ENCODE measurements around the gene TRIM44.

TRIM44 gene

DNA sequence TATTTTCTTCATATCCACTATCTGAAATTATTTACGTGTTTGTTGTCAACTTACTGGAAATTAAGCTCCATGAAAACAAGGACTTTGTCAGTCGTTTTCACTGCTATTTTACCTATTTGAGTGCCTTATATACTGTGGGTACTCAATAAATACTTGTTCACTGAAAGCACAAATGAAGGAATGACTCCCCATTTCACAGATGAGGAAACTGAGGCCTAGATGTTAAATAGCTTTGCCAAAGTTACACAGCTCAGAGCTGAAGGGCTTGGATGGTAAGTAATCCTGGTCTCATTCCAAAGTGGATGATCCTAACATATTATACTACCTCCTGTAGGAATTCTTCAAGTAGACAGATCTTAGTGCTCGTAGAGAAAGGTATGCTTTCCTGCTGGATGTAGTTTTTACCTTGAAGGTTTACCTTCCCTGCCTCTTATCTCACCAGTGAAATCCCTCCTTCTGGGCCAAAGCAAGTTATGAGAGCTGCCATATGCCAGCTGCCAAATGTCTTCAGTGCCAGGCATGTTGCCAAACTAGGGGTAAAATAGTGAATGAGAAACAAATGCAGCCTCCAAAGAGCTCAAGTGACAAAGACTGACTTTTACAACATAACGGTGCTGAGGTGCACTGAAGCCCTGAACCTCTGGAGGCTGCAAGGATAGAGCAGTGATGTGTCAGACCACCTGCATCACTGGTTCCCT lies 129.7 kb downstream of the TRIM44 start:
- DNase-seq (ENCODE audit: low read depth): no peak
- H3K4me3 ChIP-seq (ENCODE audit: control insufficient read depth, low read depth, low read length): no peak overlapping the region
- TF ChIP-seq, protein P1, sequence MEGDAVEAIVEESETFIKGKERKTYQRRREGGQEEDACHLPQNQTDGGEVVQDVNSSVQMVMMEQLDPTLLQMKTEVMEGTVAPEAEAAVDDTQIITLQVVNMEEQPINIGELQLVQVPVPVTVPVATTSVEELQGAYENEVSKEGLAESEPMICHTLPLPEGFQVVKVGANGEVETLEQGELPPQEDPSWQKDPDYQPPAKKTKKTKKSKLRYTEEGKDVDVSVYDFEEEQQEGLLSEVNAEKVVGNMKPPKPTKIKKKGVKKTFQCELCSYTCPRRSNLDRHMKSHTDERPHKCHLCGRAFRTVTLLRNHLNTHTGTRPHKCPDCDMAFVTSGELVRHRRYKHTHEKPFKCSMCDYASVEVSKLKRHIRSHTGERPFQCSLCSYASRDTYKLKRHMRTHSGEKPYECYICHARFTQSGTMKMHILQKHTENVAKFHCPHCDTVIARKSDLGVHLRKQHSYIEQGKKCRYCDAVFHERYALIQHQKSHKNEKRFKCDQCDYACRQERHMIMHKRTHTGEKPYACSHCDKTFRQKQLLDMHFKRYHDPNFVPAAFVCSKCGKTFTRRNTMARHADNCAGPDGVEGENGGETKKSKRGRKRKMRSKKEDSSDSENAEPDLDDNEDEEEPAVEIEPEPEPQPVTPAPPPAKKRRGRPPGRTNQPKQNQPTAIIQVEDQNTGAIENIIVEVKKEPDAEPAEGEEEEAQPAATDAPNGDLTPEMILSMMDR (conservative IDR thresholded peaks at IDR 0.05; ENCODE audit: control insufficient read depth, insufficient read depth, low read depth, low read length): no peak

DNA sequence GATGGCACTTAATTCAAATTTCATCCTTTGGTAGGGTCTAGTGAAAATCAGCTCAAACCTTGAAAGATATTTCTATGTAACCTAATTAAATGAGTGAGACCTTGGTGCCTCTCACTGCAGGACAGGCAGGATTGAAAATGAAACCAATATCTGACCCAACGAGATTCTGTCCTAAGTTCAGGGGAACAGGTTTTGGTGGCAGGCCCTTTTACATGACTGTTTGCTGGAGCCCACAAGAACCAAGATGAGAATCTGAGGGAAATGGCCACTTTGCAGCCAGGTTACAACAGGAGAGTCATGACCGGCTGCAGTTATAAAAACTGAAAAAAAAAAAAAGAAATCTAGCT lies 130.2 kb downstream of the TRIM44 start:
- no peak overlapping the region for H3K4me3 ChIP-seq (ENCODE audit: control insufficient read depth, low read depth, low read length)
- DNase-seq (ENCODE audit: low read depth): no peak
- TF ChIP-seq, protein P1 (conservative IDR thresholded peaks at IDR 0.05; ENCODE audit: control insufficient read depth, insufficient read depth, low read depth, low read length): no peak

DNA sequence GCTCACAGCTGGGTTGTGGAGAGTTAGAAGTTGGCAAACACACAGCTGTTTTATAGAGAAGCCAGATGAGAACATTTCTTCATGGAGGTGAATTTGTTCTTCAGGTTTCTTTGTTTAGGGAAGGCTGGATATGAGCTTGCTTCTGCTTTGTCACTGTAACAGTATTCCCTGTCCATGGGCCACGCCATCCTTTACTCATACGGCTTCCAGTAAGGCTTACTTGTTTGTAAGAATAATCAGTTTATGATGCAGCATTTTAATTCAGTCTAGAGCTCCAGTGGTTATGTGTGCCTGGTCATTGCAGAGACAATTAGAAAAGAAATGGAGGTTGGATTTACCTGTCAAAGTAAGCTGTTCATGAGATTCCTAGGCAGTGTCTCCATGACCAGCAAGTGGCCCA lies 131.8 kb downstream of the TRIM44 start:
- no peak overlapping the region for H3K4me3 ChIP-seq (ENCODE audit: control insufficient read depth, low read depth, low read length)
- no peak for DNase-seq (ENCODE audit: low read depth)
- TF ChIP-seq, protein P1 (conservative IDR thresholded peaks at IDR 0.05; ENCODE audit: control insufficient read depth, insufficient read depth, low read depth, low read length): no peak

DNA sequence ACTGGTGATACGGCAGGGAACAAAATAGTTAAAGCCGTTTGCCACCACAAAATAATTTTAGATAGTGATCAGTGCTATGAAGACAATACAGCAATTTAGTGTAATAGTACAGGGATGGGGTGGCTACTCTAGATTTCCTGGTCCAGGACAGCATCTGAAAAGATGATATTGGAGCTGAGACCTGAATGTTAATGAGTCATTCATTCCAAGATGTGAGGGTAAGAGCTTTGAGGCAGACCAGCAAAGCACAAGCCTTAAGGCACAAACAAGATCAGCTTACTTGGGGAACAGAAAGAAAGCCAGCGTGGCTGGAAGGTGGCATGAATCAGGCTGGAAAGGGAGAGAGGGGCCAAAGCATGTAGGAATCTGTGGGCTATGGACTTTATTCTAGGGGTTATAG lies 132.3 kb downstream of the TRIM44 start:
- TF ChIP-seq, protein P1 (conservative IDR thresholded peaks at IDR 0.05; ENCODE audit: control insufficient read depth, insufficient read depth, low read depth, low read length): no peak
- no peak overlapping the region for H3K4me3 ChIP-seq (ENCODE audit: control insufficient read depth, low read depth, low read length)
- DNase-seq (ENCODE audit: low read depth): peak; percentile 62

DNA sequence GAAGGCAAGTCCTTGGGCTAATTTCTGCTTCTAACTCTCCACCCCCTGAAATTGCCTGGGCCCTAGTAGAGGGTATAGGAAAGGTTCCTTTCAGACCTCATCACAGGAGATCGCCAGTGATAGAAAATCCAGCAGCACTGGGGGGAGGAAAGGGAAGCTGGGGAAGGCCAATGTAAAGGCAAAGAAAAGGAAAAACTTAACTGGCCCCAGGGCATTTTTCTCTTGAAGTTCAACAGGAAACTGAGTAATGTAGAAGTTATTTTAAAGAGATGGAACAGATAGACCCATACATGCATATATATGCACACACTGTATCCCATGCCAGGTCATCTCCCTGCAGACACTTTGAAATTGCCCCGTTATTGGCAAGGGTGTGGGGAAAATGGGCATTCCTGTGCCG lies 134.0 kb downstream of the TRIM44 start:
- DNase-seq (ENCODE audit: low read depth): no peak
- TF ChIP-seq, protein P1 (conservative IDR thresholded peaks at IDR 0.05; ENCODE audit: control insufficient read depth, insufficient read depth, low read depth, low read length): no peak
- H3K4me3 ChIP-seq (ENCODE audit: control insufficient read depth, low read depth, low read length): no peak overlapping the region

DNA sequence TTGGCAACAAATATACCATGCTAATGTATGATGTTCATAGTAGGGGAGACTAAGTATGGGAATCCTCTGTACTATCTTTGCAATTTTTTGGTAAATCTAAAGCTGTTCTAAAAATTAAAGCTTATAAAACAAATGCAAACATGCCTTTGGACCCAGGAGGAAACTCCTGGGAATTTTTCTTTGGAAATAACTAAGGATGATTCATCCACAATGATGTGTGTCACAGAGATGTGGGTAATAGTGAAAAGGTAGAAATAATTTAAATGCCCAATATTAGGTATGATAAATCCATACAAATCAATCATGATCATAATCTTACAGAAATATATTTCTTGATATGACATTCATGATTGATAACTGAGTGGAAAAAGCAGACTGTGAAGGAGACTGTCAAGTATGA lies 135.8 kb downstream of the TRIM44 start:
- H3K4me3 ChIP-seq (ENCODE audit: control insufficient read depth, low read depth, low read length): no peak overlapping the region
- TF ChIP-seq, protein P1 (conservative IDR thresholded peaks at IDR 0.05; ENCODE audit: control insufficient read depth, insufficient read depth, low read depth, low read length): no peak
- peak; percentile 40 for DNase-seq (ENCODE audit: low read depth)

DNA sequence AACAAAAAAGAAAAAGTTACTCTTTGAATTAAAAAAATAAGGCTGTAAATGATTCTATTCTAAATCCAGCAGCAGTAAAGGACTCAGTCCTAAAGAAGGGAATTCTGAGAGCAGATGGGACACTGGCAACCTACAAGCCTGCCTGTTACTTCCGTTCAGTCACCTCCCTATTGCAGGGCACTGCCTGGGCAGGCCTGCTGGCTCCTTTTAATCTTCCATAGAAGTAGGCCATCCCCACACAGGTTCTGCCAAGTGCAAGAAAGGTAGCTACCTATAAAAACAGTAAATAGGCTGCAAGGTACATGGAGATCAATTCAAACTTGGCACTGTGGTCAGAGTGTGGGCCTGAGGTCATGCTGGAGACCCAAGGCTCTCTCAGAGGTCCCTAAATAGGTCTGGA lies 136.4 kb downstream of the TRIM44 start:
- TF ChIP-seq, protein P1 (conservative IDR thresholded peaks at IDR 0.05; ENCODE audit: control insufficient read depth, insufficient read depth, low read depth, low read length): no peak
- no peak for DNase-seq (ENCODE audit: low read depth)

More for the DNA sequence above, 136.4 kb downstream of the TRIM44 start:
- H3K4me3 ChIP-seq (ENCODE audit: control insufficient read depth, low read depth, low read length): no peak overlapping the region
